SK-N-SH (cell line): ENCODE measurements around the gene SNX21. TPM values are rescaled to one million over a fixed set of nuclear protein-coding genes. Genes with fewer than 3 reads are reported as not detected.

Source experiments
- CTCF ChIA-PET: fragments of 300-600, 350-600 bp; formaldehyde crosslinking; extraction: SDS; loops from one replicate; lab custom pipeline; 2021; lab: Yijun Ruan, JAX
- POLR2A ChIA-PET: fragments of 350-600 bp; sonication (Branson Sonifier 250); formaldehyde crosslinking; extraction: SDS; loops from one replicate; lab custom pipeline; 2020; ENCODE audit warnings: antibody characterized with exemption, inconsistent platforms; lab: Yijun Ruan, JAX
- DNase-seq: peaks from one replicate; pipeline ENCODE4 v3.0.0; 2012
- H2AFZ ChIP-seq: fragments of 200-600 bp; sonication (generic); 2 replicates; pipeline ENCODE4 v1.8.1; 2016; ENCODE audit warnings: antibody characterized with exemption, mild to moderate bottlenecking, low read depth
- H3F3A ChIP-seq: fragments of 200-600 bp; sonication (generic); replicated peaks from 2 replicates; pipeline ENCODE3; 2016; ENCODE audit warnings: antibody characterized with exemption, mild to moderate bottlenecking; ENCODE audit not compliant: insufficient read depth
- H3K27ac ChIP-seq, 2 experiments: fragments of 200-500 bp in 1 of 2; fragments of 200-600 bp in 1 of 2; sonication (Bioruptor generic) in 1 of 2; sonication (generic), shearing (Covaris generic) in 1 of 2; 2 replicates each; pipeline versions ENCODE4 v1.5.1 to v1.6.1; 2014 to 2016; ENCODE audit warnings: low read depth in 2 of 2, inconsistent platforms in 1 of 2, low read length in 1 of 2, mild to moderate bottlenecking in 1 of 2, mixed read lengths in 1 of 2
- H3K27me3 ChIP-seq: fragments of 200-600 bp; sonication (generic), shearing (Covaris generic); 2 replicates; pipeline ENCODE4 v1.6.1; 2016; ENCODE audit warnings: mixed run types; ENCODE audit not compliant: insufficient read depth
- H3K36me3 ChIP-seq, 2 experiments: fragments of 200-500 bp in 1 of 2; fragments of 200-600 bp in 1 of 2; sonication (Bioruptor generic) in 1 of 2; sonication (generic) in 1 of 2; replicated peaks in 1 of 2; 2 replicates each; pipeline versions ENCODE3 to v1.5.1; 2014 to 2016; ENCODE audit warnings: low read length in 1 of 2, mild to moderate bottlenecking in 1 of 2; ENCODE audit not compliant: insufficient read depth in 2 of 2, control insufficient read depth in 1 of 2
- H3K4me1 ChIP-seq, 2 experiments: fragments of 200-500 bp in 1 of 2; fragments of 200-600 bp in 1 of 2; sonication (Bioruptor generic) in 1 of 2; sonication (generic), shearing (Covaris generic) in 1 of 2; 2 replicates each; pipeline versions ENCODE4 v1.5.1 to v1.6.1; 2014 to 2016; ENCODE audit warnings: low read depth in 1 of 2, low read length in 1 of 2, mixed run types in 1 of 2; ENCODE audit not compliant: insufficient read depth in 2 of 2, control insufficient read depth in 1 of 2
- H3K4me2 ChIP-seq: fragments of 200-600 bp; sonication (generic), shearing (Covaris generic); 2 replicates; pipeline ENCODE4 v1.6.1; 2017; ENCODE audit warnings: mixed run types
- H3K4me3 ChIP-seq, 2 experiments: fragments of 200-500 bp in 1 of 2; fragments of 200-600 bp in 1 of 2; sonication (Bioruptor generic) in 1 of 2; sonication (generic), shearing (Covaris generic) in 1 of 2; 2 replicates each; pipeline versions ENCODE4 v1.5.1 to v1.8.1; 2014 to 2016; ENCODE audit warnings: low read depth in 2 of 2, inconsistent platforms in 1 of 2, low read length in 1 of 2, mild to moderate bottlenecking in 1 of 2, mixed read lengths in 1 of 2, moderate library complexity in 1 of 2
- H3K79me2 ChIP-seq: fragments of 200-600 bp; sonication (generic); 2 replicates; pipeline ENCODE4 v1.8.1; 2017; ENCODE audit warnings: mild to moderate bottlenecking; ENCODE audit not compliant: insufficient read depth
- H3K9ac ChIP-seq: fragments of 200-600 bp; sonication (generic); 2 replicates; pipeline ENCODE4 v1.6.1; 2017; ENCODE audit warnings: mixed run types
- H3K9me2 ChIP-seq: fragments of 200-600 bp; sonication (generic); 2 replicates; pipeline ENCODE4 v1.6.1; 2017; ENCODE audit warnings: mixed run types
- H3K9me3 ChIP-seq: fragments of 200-600 bp; sonication (generic); 2 replicates; pipeline ENCODE4 v1.6.1; 2017; ENCODE audit warnings: mixed run types, mild to moderate bottlenecking, moderate library complexity
- H4K20me1 ChIP-seq: fragments of 200-600 bp; sonication (generic); 2 replicates; pipeline ENCODE4 v1.6.1; 2017; ENCODE audit warnings: mild to moderate bottlenecking, mixed run types; ENCODE audit not compliant: insufficient read depth
- CHD2 ChIP-seq: fragments of 150-350 bp; IDR thresholded peaks from 2 replicates; pipeline ENCODE4 v1.6.1; 2018; ENCODE audit warnings: low read length; ENCODE audit not compliant: partially characterized antibody
- EP300 ChIP-seq, 2 experiments: IDR thresholded peaks; 2 replicates each; pipeline versions ENCODE4 v1.4.0 to v1.6.1; 2012; ENCODE audit warnings: borderline replicate concordance in 1 of 2, low read depth in 1 of 2, low read length in 1 of 2
- EZH2phosphoT487 ChIP-seq: fragments of 200-600 bp; sonication (generic); IDR thresholded peaks from 2 replicates; pipeline ENCODE4 v1.6.1; 2017; ENCODE audit warnings: low read depth, mixed run types, mild to moderate bottlenecking, antibody characterized with exemption, moderate library complexity, borderline replicate concordance
- FOSL2 ChIP-seq: IDR thresholded peaks from 2 replicates; pipeline ENCODE4 v1.4.0; 2012; ENCODE audit warnings: low read depth, mild to moderate bottlenecking, moderate library complexity, borderline replicate concordance
- FOXM1 ChIP-seq: IDR thresholded peaks from 2 replicates; pipeline ENCODE4 v1.4.0; 2012; ENCODE audit warnings: low read depth, mild to moderate bottlenecking
- GABPA ChIP-seq: IDR thresholded peaks from 2 replicates; pipeline ENCODE4 v1.4.0; 2012; ENCODE audit warnings: low read depth, mild to moderate bottlenecking
- GATA2 ChIP-seq: sonication (generic); formaldehyde crosslinking; IDR thresholded peaks from 2 replicates; pipeline ENCODE4 v1.5.0; 2020; ENCODE audit warnings: mild to moderate bottlenecking, missing genetic modification reagents
- JUND ChIP-seq: IDR thresholded peaks from 2 replicates; pipeline ENCODE4 v1.4.0; 2012
- MEF2A ChIP-seq: IDR thresholded peaks from 2 replicates; pipeline ENCODE4 v1.4.0; 2012; ENCODE audit warnings: low read depth, borderline replicate concordance
- MXI1 ChIP-seq: IDR thresholded peaks from 2 replicates; pipeline ENCODE4 v1.6.1; 2012; ENCODE audit warnings: mild to moderate bottlenecking, low read depth, low read length, improper control_type of control experiment
- NFIC ChIP-seq: IDR thresholded peaks from 2 replicates; pipeline ENCODE4 v1.4.0; 2012; ENCODE audit warnings: borderline replicate concordance
- NRF1 ChIP-seq: IDR thresholded peaks from 2 replicates; pipeline ENCODE4 v1.6.1; 2012; ENCODE audit warnings: low read depth, mild to moderate bottlenecking, low read length
- POLR2AphosphoS5 ChIP-seq: IDR thresholded peaks from 2 replicates; pipeline ENCODE4 v1.6.1; 2012; ENCODE audit warnings: low read depth, low read length
- RAD21 ChIP-seq: IDR thresholded peaks from 2 replicates; pipeline ENCODE4 v1.6.1; 2012; ENCODE audit warnings: mild to moderate bottlenecking, low read length
- RCOR1 ChIP-seq: fragments of 150-350 bp; IDR thresholded peaks from 2 replicates; pipeline ENCODE4 v1.6.1; 2017; ENCODE audit warnings: antibody characterized with exemption, low read length
- SIN3A ChIP-seq: IDR thresholded peaks from 2 replicates; pipeline ENCODE4 v1.6.1; 2012; ENCODE audit warnings: low read depth, mild to moderate bottlenecking, low read length, moderate library complexity, borderline replicate concordance
- WGBS: methylation state at CpG from one replicate; pipeline ENCODE4 v1.1.6; 2017; ENCODE audit warnings: low lambda C conversion rate; 5-methylcytosine and 5-hydroxymethylcytosine counted together
- polyA plus RNA-seq, 3 experiments: library from polyadenylated mRNA; depleted of rRNA; stranded (reverse); fragments of >200 nt; gene quantifications; 2 replicates each; pipeline ENCODE4 v1.2.3, GENCODE V29; 2012
- TF ChIP-seq, protein P1 (sequence below): IDR thresholded peaks from 2 replicates; pipeline ENCODE4 v1.6.1; 2012; ENCODE audit warnings: mild to moderate bottlenecking, low read depth, low read length, moderate library complexity
- TF ChIP-seq, protein P2 (sequence below): IDR thresholded peaks from 2 replicates; pipeline ENCODE4; 2012
- TF ChIP-seq, protein P3 (sequence below): fragments of 200-600 bp; sonication (generic); IDR thresholded peaks from 2 replicates; pipeline ENCODE4 v1.6.1; 2017; ENCODE audit warnings: antibody characterized with exemption, mild to moderate bottlenecking, moderate library complexity
- TF ChIP-seq, protein P4 (sequence below): IDR thresholded peaks from 2 replicates; pipeline ENCODE4 v1.4.0; 2012; ENCODE audit warnings: low read depth, borderline replicate concordance

Gene SNX21
- polyA plus RNA-seq, 1 of the 3 experiments (the other 2 are of a cell fraction), result 22.1 TPM

DNA sequence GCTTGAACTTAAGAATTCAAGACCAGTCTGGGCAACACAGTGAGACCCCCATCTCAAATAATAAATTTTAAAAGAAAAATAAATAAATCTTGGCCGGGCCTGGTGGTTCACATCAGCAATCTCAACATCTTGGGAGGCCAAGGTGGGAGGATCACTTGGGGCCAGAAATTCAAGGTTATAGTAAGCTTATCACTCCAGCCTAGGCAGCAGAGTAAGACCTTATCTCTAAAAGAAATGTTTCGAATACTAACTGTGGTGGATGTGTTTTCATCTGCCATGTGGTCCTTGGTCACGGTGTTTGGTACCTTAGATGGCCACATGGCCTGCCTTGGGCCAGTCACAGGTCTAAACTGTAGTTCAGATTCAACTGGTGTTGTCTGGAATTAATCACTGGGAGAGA, 15.4 kb upstream of the SNX21 start:
- TF ChIP-seq SIN3A, result 0 out of 2 replicates have a peak, but pooled peaks have one; percentile 18
- no peak for TF ChIP-seq NFIC
- no peaks in the 10 kb centered on the region for H4K20me1 ChIP-seq
- no peak overlapping the region for H3K27ac ChIP-seq
- 74% methylated on average over 3 of the region's 3 CpGs for WGBS
- POLR2A ChIA-PET, result no interaction called here
- CTCF ChIA-PET, result interaction anchor here (1.2 to 2.4 kb wide), 2 partner anchors 47 to 72 kb away, joined by 3 to 11 read pairs; no protein-coding TSS in a partner anchor
- H3K9me3 ChIP-seq, result no peaks in the 10 kb centered on the region
- H3F3A ChIP-seq, result peaks cover 25% of the 10 kb centered on the region
- H3K9me2 ChIP-seq, result no peaks in the 10 kb centered on the region
- no peaks in the 10 kb centered on the region for H3K27me3 ChIP-seq
- H3K4me1 ChIP-seq, result peaks cover 0 to 6% of the 10 kb centered on the region in 2 experiments; a peak in 1 of 4 replicates
- no peak for DNase-seq
- no peak overlapping the region for H3K4me2 ChIP-seq
- no peak overlapping the region for H3K4me3 ChIP-seq
- H2AFZ ChIP-seq, result no peak overlapping the region
- no peak overlapping the region for H3K9ac ChIP-seq
- H3K36me3 ChIP-seq, result peaks cover 2 to 10% of the 10 kb centered on the region in 2 experiments
- peaks cover 26% of the 10 kb centered on the region for H3K79me2 ChIP-seq

DNA sequence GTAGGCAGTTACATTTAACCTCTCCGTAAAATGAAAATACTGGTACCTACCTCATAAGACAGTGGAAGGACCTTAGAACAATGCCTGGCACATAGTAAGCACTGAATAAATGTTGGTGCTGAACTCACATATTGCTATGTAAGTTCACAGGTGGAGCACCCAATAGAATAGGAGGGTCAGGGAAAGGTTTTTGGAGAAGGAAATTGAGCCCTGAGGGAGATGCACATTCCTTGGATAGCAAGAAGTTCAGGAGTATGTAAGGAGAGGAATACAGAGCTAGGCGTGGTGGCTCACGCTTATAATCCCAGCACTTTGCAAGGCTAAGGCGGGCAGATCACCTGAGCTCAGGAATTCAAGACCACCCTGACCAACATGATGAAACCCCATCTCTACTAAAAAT, 14.1 kb upstream of the SNX21 start:
- POLR2A ChIA-PET, result interaction anchor here (2.0 kb wide), 1 partner anchor 14 kb away, joined by 4 read pairs; the partner anchor contains the start of gene SNX21
- H2AFZ ChIP-seq, result no peak overlapping the region
- TF ChIP-seq CHD2 (no peak), EP300 (IDR thresholded peaks at IDR 0.05; ENCODE audit: borderline replicate concordance in 1 of 2, low read depth in 1 of 2, low read length in 1 of 2) (no peak), RCOR1 (no peak), GABPA (no peak), GATA2 (no peak), POLR2AphosphoS5 (no peak), FOXM1 (no peak), MEF2A (no peak), MXI1 (no peak), EZH2phosphoT487 (no peak), RAD21 (no peak), NRF1 (no peak), FOSL2 (no peak), JUND (no peak)
- TF ChIP-seq, protein P1, sequence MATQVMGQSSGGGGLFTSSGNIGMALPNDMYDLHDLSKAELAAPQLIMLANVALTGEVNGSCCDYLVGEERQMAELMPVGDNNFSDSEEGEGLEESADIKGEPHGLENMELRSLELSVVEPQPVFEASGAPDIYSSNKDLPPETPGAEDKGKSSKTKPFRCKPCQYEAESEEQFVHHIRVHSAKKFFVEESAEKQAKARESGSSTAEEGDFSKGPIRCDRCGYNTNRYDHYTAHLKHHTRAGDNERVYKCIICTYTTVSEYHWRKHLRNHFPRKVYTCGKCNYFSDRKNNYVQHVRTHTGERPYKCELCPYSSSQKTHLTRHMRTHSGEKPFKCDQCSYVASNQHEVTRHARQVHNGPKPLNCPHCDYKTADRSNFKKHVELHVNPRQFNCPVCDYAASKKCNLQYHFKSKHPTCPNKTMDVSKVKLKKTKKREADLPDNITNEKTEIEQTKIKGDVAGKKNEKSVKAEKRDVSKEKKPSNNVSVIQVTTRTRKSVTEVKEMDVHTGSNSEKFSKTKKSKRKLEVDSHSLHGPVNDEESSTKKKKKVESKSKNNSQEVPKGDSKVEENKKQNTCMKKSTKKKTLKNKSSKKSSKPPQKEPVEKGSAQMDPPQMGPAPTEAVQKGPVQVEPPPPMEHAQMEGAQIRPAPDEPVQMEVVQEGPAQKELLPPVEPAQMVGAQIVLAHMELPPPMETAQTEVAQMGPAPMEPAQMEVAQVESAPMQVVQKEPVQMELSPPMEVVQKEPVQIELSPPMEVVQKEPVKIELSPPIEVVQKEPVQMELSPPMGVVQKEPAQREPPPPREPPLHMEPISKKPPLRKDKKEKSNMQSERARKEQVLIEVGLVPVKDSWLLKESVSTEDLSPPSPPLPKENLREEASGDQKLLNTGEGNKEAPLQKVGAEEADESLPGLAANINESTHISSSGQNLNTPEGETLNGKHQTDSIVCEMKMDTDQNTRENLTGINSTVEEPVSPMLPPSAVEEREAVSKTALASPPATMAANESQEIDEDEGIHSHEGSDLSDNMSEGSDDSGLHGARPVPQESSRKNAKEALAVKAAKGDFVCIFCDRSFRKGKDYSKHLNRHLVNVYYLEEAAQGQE, result no peak
- TF ChIP-seq, protein P2, sequence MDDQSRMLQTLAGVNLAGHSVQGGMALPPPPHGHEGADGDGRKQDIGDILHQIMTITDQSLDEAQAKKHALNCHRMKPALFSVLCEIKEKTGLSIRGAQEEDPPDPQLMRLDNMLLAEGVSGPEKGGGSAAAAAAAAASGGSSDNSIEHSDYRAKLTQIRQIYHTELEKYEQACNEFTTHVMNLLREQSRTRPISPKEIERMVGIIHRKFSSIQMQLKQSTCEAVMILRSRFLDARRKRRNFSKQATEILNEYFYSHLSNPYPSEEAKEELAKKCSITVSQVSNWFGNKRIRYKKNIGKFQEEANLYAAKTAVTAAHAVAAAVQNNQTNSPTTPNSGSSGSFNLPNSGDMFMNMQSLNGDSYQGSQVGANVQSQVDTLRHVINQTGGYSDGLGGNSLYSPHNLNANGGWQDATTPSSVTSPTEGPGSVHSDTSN, result no peak
- TF ChIP-seq, protein P3, sequence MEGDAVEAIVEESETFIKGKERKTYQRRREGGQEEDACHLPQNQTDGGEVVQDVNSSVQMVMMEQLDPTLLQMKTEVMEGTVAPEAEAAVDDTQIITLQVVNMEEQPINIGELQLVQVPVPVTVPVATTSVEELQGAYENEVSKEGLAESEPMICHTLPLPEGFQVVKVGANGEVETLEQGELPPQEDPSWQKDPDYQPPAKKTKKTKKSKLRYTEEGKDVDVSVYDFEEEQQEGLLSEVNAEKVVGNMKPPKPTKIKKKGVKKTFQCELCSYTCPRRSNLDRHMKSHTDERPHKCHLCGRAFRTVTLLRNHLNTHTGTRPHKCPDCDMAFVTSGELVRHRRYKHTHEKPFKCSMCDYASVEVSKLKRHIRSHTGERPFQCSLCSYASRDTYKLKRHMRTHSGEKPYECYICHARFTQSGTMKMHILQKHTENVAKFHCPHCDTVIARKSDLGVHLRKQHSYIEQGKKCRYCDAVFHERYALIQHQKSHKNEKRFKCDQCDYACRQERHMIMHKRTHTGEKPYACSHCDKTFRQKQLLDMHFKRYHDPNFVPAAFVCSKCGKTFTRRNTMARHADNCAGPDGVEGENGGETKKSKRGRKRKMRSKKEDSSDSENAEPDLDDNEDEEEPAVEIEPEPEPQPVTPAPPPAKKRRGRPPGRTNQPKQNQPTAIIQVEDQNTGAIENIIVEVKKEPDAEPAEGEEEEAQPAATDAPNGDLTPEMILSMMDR, result no peak
- TF ChIP-seq, protein P4, sequence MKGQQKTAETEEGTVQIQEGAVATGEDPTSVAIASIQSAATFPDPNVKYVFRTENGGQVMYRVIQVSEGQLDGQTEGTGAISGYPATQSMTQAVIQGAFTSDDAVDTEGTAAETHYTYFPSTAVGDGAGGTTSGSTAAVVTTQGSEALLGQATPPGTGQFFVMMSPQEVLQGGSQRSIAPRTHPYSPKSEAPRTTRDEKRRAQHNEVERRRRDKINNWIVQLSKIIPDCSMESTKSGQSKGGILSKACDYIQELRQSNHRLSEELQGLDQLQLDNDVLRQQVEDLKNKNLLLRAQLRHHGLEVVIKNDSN, result no peak

More for the DNA sequence above, 14.1 kb upstream of the SNX21 start:
- Histone ChIP-seq H3K4me1 (no peaks in the 10 kb centered on the region; a peak in 1 of 4 replicates), H3K4me3 (no peak overlapping the region), H3K4me2 (no peak overlapping the region), H3K9me2 (no peaks in the 10 kb centered on the region), H3K79me2 (peaks cover 14% of the 10 kb centered on the region), H3K9ac (no peak overlapping the region), H3F3A (peaks cover 25% of the 10 kb centered on the region), H4K20me1 (no peaks in the 10 kb centered on the region), H3K27ac (no peak overlapping the region), H3K27me3 (no peaks in the 10 kb centered on the region), H3K9me3 (no peaks in the 10 kb centered on the region), H3K36me3 (peaks cover 2 to 10% of the 10 kb centered on the region in 2 experiments)
- DNase-seq, result no peak
- 92% methylated on average over 4 of the region's 4 CpGs for WGBS
- CTCF ChIA-PET, result interaction anchor here (1.1 kb wide), 1 partner anchor 20 kb away, joined by 5 read pairs; no protein-coding TSS in a partner anchor
